ENCODE data around the gene NCLN. TPM values are rescaled to one million over a fixed set of nuclear protein-coding genes. Genes with fewer than 3 reads are reported as not detected.

The NCLN gene, protein sequence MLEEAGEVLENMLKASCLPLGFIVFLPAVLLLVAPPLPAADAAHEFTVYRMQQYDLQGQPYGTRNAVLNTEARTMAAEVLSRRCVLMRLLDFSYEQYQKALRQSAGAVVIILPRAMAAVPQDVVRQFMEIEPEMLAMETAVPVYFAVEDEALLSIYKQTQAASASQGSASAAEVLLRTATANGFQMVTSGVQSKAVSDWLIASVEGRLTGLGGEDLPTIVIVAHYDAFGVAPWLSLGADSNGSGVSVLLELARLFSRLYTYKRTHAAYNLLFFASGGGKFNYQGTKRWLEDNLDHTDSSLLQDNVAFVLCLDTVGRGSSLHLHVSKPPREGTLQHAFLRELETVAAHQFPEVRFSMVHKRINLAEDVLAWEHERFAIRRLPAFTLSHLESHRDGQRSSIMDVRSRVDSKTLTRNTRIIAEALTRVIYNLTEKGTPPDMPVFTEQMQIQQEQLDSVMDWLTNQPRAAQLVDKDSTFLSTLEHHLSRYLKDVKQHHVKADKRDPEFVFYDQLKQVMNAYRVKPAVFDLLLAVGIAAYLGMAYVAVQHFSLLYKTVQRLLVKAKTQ
- total RNA-seq, result 10 to 100 TPM; 59.7 to 63.0 TPM
- polyA plus RNA-seq, result 10 to 100 TPM; 23.9 to 44.7 (median 25.5) TPM
- 55.6 to 254 (median 68.8) reads per million in 6 experiments for total RNA-seq

GRCh38 chr19:3185461-3186159 lies at the start of gene NCLN:
TSS of gene NCLN (plus strand) at chr19:3185930. CDS start at chr19:3186031, 101 bp downstream.
- Mint-ChIP-seq H3K4me1 (peaks cover 23 to 70% (median 60%) of the 10 kb centered on the region in 4 donors), H3K27ac (peak within 1 kb of the TSS; percentile 51 to 99 (median 93)), H3K9me3 (no peaks in the 10 kb centered on the region), H3K27me3 (no peaks in the 10 kb centered on the region), H3K4me3 (peak within 1 kb of the TSS; percentile 84 to 98 (median 94)), H3K36me3 (peaks cover under 1 to 41% (median 7%) of the 10 kb centered on the region in 3 donors)
- ATAC-seq, result peak; percentile 82 to 88
- DNase-seq, result peak; percentile 86 to 99 (median 92)
- POLR2A ChIA-PET, result interaction anchor here (0.7 to 2.5 kb wide), 13 partner anchors 8 to 577 kb away, joined by 3 to 10 read pairs (median 4); partner anchors contain the start of gene MRPL54

DNA sequence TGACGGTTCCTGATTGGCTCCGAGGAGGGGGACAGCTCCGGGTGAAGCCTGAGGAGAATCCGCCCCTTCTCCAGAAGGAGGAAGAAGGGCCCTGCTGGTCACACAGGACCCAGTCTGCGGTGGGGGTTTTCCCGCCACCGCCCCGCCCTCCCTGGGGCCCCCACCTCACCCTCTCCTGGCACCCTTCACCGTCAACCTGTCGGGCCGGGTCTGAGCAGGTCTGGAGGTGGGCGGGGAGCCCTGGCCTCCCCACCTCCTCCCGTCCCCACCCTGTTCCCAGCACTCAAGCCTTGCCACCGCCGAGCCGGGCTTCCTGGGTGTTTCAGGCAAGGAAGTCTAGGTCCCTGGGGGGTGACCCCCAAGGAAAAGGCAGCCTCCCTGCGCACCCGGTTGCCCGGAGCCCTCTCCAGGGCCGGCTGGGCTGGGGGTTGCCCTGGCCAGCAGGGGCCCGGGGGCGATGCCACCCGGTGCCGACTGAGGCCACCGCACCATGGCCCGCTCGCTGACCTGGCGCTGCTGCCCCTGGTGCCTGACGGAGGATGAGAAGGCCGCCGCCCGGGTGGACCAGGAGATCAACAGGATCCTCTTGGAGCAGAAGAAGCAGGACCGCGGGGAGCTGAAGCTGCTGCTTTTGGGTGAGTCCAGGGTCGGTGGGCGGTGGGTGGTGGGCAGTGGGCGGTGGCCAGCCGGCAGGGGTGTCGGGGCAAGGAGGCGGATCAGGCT lies 49.6 kb upstream of the NCLN start, which contains the start of gene GNA15:
GNA15 (plus strand) TSS at position 73 of the 723 bp plus-strand sequence; CDS start at position 491, 418 bp downstream.
- Mint-ChIP-seq H3K4me1 (peaks cover 2 to 41% (median 20%) of the 10 kb centered on the region in 4 donors), H3K27me3 (peaks cover 4 to 21% (median 8%) of the 10 kb centered on the region in 5 donors), H3K36me3 (peaks cover 0 to 8% (median 0%) of the 10 kb centered on the region in 3 donors), H3K27ac (peak within 1 kb of the TSS in 4 of 10 donors; percentile 11 to 76 (median 32)), H3K4me3 (peak within 1 kb of the TSS in 5 of 10 donors; percentile 15 to 77 (median 35)), H3K9me3 (peaks cover 0 to 12% (median 0%) of the 10 kb centered on the region in 9 donors)
- POLR2A ChIA-PET, result no interaction called here
- DNase-seq (peak in 1 of 10 donors; percentile 8), ATAC-seq (peak in 1 of 2 donors; percentile 48)

- POLR2A ChIA-PET, result no interaction called here
- DNase-seq, result no peak
- peaks cover 4 to 21% (median 8%) of the 10 kb centered on the region in 5 donors for H3K27me3 Mint-ChIP-seq
- H3K4me3 Mint-ChIP-seq, result peak overlapping the region in 5 of 10 donors; percentile 15 to 77 (median 35)
- no peak for ATAC-seq
- H3K4me1 Mint-ChIP-seq, result peaks cover 2 to 41% (median 19%) of the 10 kb centered on the region in 4 donors
- H3K27ac Mint-ChIP-seq, result peak overlapping the region in 3 of 10 donors; percentile 11 to 53 (median 11)
- H3K9me3 Mint-ChIP-seq, result peaks cover 0 to 12% (median 0%) of the 10 kb centered on the region in 9 donors
- H3K36me3 Mint-ChIP-seq, result peaks cover 0 to 8% (median 0%) of the 10 kb centered on the region in 3 donors
Measured at GRCh38 chr19:3136684-3137055, 49.1 kb upstream of the NCLN start.

GRCh38 chr19:3137119-3137518 lies 48.6 kb upstream of the NCLN start:
- Mint-ChIP-seq H3K4me3 (peak overlapping the region in 5 of 10 donors; percentile 15 to 77 (median 39)), H3K27ac (peak overlapping the region in 2 of 10 donors; percentile 11), H3K9me3 (peaks cover 0 to 12% (median 0%) of the 10 kb centered on the region in 9 donors), H3K27me3 (peaks cover 4 to 21% (median 8%) of the 10 kb centered on the region in 5 donors), H3K4me1 (peaks cover 2 to 45% (median 20%) of the 10 kb centered on the region in 4 donors), H3K36me3 (peaks cover 0 to 8% (median 0%) of the 10 kb centered on the region in 3 donors)
- DNase-seq, result no peak
- ATAC-seq, result no peak
- POLR2A ChIA-PET, result no interaction called here

GRCh38 chr19:3138268-3138667 lies 47.5 kb upstream of the NCLN start:
- no peak for ATAC-seq
- peaks cover 0 to 12% (median 0%) of the 10 kb centered on the region in 9 donors for H3K9me3 Mint-ChIP-seq
- no peak overlapping the region for H3K27ac Mint-ChIP-seq
- peaks cover 4 to 21% (median 8%) of the 10 kb centered on the region in 5 donors for H3K27me3 Mint-ChIP-seq
- H3K4me1 Mint-ChIP-seq, result peaks cover 0 to 42% (median 15%) of the 10 kb centered on the region in 4 donors
- H3K4me3 Mint-ChIP-seq, result no peak overlapping the region
- POLR2A ChIA-PET, result interaction anchor here (0.7 to 1.7 kb wide), 2 partner anchors 11 to 63 kb away, joined by 3 to 5 read pairs; no protein-coding TSS in a partner anchor
- no peak for DNase-seq
- H3K36me3 Mint-ChIP-seq, result peaks cover 0 to 8% (median 0%) of the 10 kb centered on the region in 3 donors

- ATAC-seq, result no peak
- H3K4me1 Mint-ChIP-seq, result peaks cover 0 to 34% (median 7%) of the 10 kb centered on the region in 4 donors
- POLR2A ChIA-PET, result no interaction called here
- no peak for DNase-seq
- peak overlapping the region in 1 of 10 donors; percentile 44 for H3K27ac Mint-ChIP-seq
- H3K27me3 Mint-ChIP-seq, result peaks cover 4 to 10% (median 4%) of the 10 kb centered on the region in 5 donors
- H3K9me3 Mint-ChIP-seq, result peaks cover 0 to 12% (median 0%) of the 10 kb centered on the region in 9 donors
- H3K4me3 Mint-ChIP-seq, result no peak overlapping the region
- peaks cover 0 to 8% (median 0%) of the 10 kb centered on the region in 3 donors for H3K36me3 Mint-ChIP-seq
Measured at GRCh38 chr19:3140667-3141038, 45.1 kb upstream of the NCLN start.

DNA sequence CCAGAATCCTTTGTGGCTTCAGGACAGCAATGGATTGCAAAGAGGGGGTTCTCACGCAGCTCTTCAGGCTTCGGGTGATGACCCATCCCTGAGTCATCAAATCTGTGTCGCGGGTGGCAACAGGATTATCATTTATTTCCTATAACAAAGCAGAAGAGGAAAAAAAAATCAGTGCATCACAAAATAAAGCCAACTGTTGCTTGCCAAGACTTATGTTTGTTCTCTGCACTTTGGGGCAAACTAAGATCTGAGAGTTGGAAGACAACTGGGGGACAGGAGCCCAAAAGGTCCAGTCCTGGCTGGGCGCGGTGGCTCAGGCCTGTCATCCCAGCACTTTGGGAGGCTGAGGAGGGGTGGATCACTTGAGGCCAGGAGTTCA lies 43.4 kb upstream of the NCLN start:
- ATAC-seq, result no peak
- no peak for DNase-seq
- peak overlapping the region in 5 of 10 donors; percentile 1 to 83 (median 37) for H3K27ac Mint-ChIP-seq
- peaks cover 0 to 12% (median 0%) of the 10 kb centered on the region in 9 donors for H3K9me3 Mint-ChIP-seq
- no peak overlapping the region for H3K4me3 Mint-ChIP-seq
- peaks cover 0 to 3% (median 0%) of the 10 kb centered on the region in 5 donors for H3K27me3 Mint-ChIP-seq
- peaks cover 0 to 38% (median 7%) of the 10 kb centered on the region in 4 donors for H3K4me1 Mint-ChIP-seq
- H3K36me3 Mint-ChIP-seq, result peaks cover 0 to 8% (median 0%) of the 10 kb centered on the region in 3 donors
- POLR2A ChIA-PET, result no interaction called here

GRCh38 chr19:3142781-3143337 lies 42.9 kb upstream of the NCLN start:
- peak overlapping the region in 2 of 10 donors; percentile 29 to 37 for H3K27ac Mint-ChIP-seq
- no peaks in the 10 kb centered on the region for H3K27me3 Mint-ChIP-seq
- ATAC-seq (no peak), DNase-seq (no peak)
- peaks cover 0 to 8% (median 0%) of the 10 kb centered on the region in 3 donors for H3K36me3 Mint-ChIP-seq
- POLR2A ChIA-PET, result no interaction called here
- H3K4me1 Mint-ChIP-seq, result peaks cover 0 to 38% (median 7%) of the 10 kb centered on the region in 4 donors
- no peak overlapping the region for H3K4me3 Mint-ChIP-seq
- H3K9me3 Mint-ChIP-seq, result peaks cover 0 to 12% (median 0%) of the 10 kb centered on the region in 9 donors

- H3K27ac Mint-ChIP-seq, result peak overlapping the region in 1 of 10 donors; percentile 41
- no peaks in the 10 kb centered on the region for H3K36me3 Mint-ChIP-seq
- ATAC-seq (no peak), DNase-seq (no peak)
- H3K4me3 Mint-ChIP-seq, result peak overlapping the region in 1 of 10 donors; percentile 28
- POLR2A ChIA-PET, result interaction anchor here (0.6 to 1.8 kb wide), 4 partner anchors 18 to 812 kb away, joined by 3 to 7 read pairs (median 4); partner anchors contain the start of gene NCLN
- no peaks in the 10 kb centered on the region for H3K9me3 Mint-ChIP-seq
- peaks cover 0 to 27% (median 11%) of the 10 kb centered on the region in 4 donors for H3K4me1 Mint-ChIP-seq
- H3K27me3 Mint-ChIP-seq, result no peaks in the 10 kb centered on the region
Measured at GRCh38 chr19:3145909-3146676, 39.6 kb upstream of the NCLN start.

GRCh38 chr19:3146677-3147100 lies 39.0 kb upstream of the NCLN start:
- H3K9me3 Mint-ChIP-seq, result no peaks in the 10 kb centered on the region
- peak overlapping the region in 1 of 10 donors; percentile 73 for H3K27ac Mint-ChIP-seq
- H3K4me3 Mint-ChIP-seq, result peak overlapping the region in 1 of 10 donors; percentile 28
- POLR2A ChIA-PET, result interaction anchor here (0.6 to 1.8 kb wide), 5 partner anchors 17 to 811 kb away, joined by 3 to 7 read pairs (median 4); partner anchors contain the start of gene NCLN
- DNase-seq (peak; percentile 37 to 83 (median 64)), ATAC-seq (peak; percentile 71 to 82)
- no peaks in the 10 kb centered on the region for H3K27me3 Mint-ChIP-seq
- no peaks in the 10 kb centered on the region for H3K36me3 Mint-ChIP-seq
- H3K4me1 Mint-ChIP-seq, result peaks cover 0 to 24% (median 11%) of the 10 kb centered on the region in 4 donors

All from naive thymus-derived CD8-positive, alpha-beta T cell (primary cell).